VCaP (cell line): ENCODE measurements around the gene JAM3.

Source experiments
- H3K27ac ChIP-seq: fragments of 450-650 bp; 2 replicates; pipeline ENCODE4 v1.5.1; 2017
- CTCF ChIP-seq: fragments of 450-650 bp; conservative IDR thresholded peaks from 2 replicates; pipeline ENCODE4 v1.5.1; 2017; ENCODE audit warnings: mild to moderate bottlenecking, moderate library complexity

The JAM3 gene

GRCh38 chr11:134046681-134047449, 22.0 kb upstream of the JAM3 start:
- H3K27ac ChIP-seq: no peak overlapping the region
- no peak for TF ChIP-seq CTCF

GRCh38 chr11:134047586-134047999, 21.3 kb upstream of the JAM3 start:
- no peak for TF ChIP-seq CTCF
- no peak overlapping the region for H3K27ac ChIP-seq

GRCh38 chr11:134048028-134048427, 20.8 kb upstream of the JAM3 start:
- TF ChIP-seq CTCF: no peak
- no peak overlapping the region for H3K27ac ChIP-seq

- H3K27ac ChIP-seq: no peak overlapping the region
Observed at GRCh38 chr11:134049303-134049702, 19.6 kb upstream of the JAM3 start.

DNA sequence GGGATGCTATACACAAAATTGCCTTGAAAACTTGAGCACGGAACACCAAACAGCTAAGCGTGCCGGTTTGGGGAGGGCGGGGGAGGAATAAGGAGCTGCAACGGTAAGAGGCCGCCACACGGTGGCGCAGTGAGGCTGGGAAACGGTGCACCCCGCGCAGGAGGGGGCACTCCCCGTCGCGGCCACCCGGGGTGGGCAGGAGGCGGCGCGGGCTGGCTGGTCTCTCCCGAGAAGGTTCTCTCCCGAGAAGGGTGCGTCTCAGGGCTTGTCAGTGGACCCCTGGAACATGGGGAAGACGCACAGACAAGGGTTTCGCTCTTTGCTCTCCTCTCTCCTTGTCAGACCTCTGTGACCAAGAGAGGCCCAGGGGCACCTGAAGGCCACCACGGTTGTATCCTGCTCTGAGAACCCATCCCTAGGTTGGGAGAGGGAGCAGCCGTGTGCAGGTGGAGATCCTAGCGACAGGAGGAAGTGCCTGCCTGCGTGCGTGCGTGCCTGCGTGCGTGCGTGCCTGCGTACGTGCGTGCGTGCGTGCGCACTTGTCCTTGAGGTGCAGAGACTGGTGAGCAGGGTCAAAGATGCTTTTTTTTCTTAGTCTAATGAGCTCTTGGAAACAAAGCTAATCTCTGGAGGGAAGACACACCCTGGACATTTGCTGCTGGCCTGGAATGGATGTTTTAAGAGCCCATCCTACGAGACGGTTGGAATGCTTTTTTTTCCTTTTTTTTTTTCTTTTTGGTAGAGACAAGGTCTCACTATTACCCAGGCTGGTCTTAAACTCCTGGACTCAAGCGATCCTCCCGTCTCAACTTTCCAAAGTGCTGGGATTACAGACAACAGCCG, 18.1 kb upstream of the JAM3 start:
- peak; percentile 95 for TF ChIP-seq CTCF

More at GRCh38 chr11:134049303-134049702, 19.6 kb upstream of the JAM3 start:
- TF ChIP-seq CTCF: no peak

DNA sequence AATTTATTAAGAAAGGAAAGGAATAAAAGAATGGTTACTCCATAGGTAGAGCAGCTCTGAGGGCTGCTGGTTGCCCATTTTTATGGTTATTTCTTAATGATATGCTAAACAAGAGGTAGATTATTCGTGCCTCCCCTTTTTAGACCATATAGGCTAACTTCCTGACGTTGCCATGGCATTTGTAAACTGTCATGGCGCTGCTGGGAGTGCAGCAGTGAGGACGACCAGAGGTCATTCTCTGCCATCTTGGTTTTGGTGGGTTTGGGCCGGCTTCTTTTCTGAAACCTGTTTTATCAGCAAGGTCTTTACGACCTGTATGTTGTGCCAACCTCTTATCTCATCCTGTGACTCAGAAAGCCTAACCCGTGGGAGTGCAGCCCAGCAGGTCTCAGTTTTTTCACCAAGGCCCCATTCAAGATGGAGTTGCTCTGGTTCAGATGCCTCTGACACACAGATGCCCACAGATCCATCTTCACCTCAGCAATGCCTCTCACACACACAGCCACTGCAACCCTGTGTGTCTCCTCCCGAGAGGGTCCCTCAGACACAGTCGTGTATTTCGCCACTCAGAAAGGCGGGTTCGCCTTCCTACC, 16.4 kb upstream of the JAM3 start:
- TF ChIP-seq CTCF: no peak
- H3K27ac ChIP-seq: no peak overlapping the region

More for the DNA sequence above, 18.1 kb upstream of the JAM3 start:
- peak overlapping the region; percentile 58 for H3K27ac ChIP-seq
